GM13977 (cell line): ENCODE results near the gene AGGF1.
"Not testable (repeated sequence)": the region's sequence is repeated elsewhere in the genome, so short reads cannot be mapped to it uniquely, and the experiment has no call there.

ENCODE experiments used
- DNase-seq: peaks from one replicate; pipeline ENCODE4 v3.0.0; 2012; ENCODE audit warnings: low spot score
- CTCF ChIP-seq: IDR thresholded peaks from 2 replicates; pipeline ENCODE4 v1.5.1; 2012; ENCODE audit warnings: mild to moderate bottlenecking, control low read depth; ENCODE audit not compliant: insufficient read depth; ENCODE audit errors: extremely low read depth, missing control alignments
- in situ Hi-C: fragments of 300-500 bp; cut with MboI; formaldehyde crosslinking; loops from one replicate; pipeline ENCODE4 v1.12.0; 2022; ENCODE audit warnings: low sequenced_read_pairs, low pct_unique_long_range_greater_than_20kb, mixed read lengths, inconsistent platforms; ENCODE audit not compliant: unreplicated experiment

AGGF1 gene

DNA sequence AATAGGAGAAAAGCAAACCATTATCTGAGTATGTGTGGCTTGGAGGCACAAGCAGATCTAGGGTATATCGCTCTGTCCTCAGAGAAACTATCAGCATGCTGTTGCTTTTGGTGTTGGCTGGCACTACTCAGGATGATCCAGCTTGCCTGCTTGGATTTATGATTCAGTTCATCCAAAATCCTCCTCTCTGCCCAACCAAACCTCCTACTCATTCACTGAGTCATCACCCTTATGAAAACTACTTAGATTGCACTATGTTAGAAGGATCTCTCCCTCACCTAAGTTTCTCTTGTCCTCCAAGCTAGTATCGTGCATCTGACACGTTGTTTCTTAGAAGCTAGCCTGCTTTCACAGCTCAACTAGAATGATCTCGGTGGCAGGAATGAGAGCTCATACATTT is 71.1 kb downstream of the AGGF1 start:
- in situ Hi-C loops, result no loop called here
- no peak for DNase-seq
- TF ChIP-seq CTCF, result no peak

DNA sequence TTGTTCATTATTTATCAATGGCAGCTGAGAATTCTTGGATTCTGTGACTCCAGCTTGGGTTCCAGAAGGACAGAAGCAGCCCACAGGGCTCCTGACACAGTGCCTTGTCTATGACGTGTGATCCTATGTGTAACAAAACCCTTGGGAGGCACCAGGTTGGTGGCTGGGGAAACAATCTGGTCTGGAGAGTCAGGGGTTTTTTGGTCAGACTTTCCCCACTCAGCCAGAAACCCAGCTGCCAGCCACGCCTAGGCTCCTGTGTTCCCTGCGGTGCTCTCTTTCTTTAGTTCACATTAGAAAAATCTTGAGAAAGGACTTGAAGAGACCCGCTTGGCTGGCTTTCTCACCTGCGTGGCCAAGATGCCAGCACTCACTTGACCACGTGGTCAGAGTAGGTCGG is 72.3 kb downstream of the AGGF1 start:
- TF ChIP-seq CTCF, result no peak
- DNase-seq, result no peak
- in situ Hi-C loops, result no loop called here

- TF ChIP-seq CTCF, result no peak
- DNase-seq, result no peak
- in situ Hi-C loops, result no loop called here
Observed at GRCh38 chr5:77103457-77103856, 73.3 kb downstream of the AGGF1 start.

DNA sequence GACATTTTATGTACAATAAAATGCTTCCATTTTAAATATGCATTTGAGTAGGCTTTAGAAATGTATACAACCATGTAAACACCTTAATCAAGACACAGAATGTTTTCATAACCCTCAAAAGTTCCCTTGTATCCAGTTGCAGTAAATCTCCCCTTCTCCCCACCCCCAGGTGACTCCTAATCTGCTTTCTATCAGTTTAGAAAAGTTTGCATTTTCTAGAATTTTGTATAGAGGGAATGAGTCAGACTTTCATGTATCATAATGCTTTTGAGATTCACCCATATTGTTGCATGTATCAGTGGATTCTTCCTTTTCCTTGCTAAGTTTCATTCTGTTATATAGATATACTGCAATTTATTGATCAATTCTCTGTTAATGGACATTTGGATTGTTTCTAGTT is 74.6 kb downstream of the AGGF1 start:
- in situ Hi-C loops, result no loop called here
- DNase-seq, result no peak
- TF ChIP-seq CTCF, result no peak

DNA sequence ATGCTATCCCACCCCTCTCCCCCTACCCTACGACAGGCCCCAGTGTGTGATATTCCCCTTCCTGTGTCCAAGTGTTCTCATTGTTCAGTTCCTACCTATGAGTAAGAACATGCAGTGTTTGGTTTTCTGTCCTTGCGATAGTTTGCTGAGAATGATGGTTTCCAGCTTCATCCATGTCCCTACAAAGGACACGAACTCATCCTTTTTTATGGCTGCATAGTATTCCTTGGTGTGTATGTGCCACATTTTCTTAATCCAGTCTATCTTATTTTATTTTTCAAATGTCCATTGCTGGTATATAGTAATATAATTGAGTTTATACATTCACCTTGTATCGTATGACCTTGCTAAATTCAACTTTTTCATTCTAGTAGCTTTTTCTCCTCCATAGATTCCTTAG is 76.8 kb downstream of the AGGF1 start:
- in situ Hi-C loops, DNase-seq: not testable (repeated sequence)
